ENCODE measurements around the gene TMEM255A. TPM values are rescaled to one million over a fixed set of nuclear protein-coding genes. Genes with fewer than 3 reads are reported as not detected.

The TMEM255A gene
- polyA plus RNA-seq, 1 of the 3 experiments (the other 2 are of a cell fraction), result 0.08 TPM

Other genes with a start within 250 kb of the TMEM255A start
- not detected in 2 replicates for gene RHOXF2B, start 233.8 kb downstream of the TMEM255A start, polyA plus RNA-seq (2012; rRNA removed)
- gene RHOXF1, start 195.5 kb downstream of the TMEM255A start, polyA plus RNA-seq (2012; rRNA removed), result 0.07 TPM in 1 of 2 replicates, not detected in the other
- gene RHOXF2, start 152.8 kb downstream of the TMEM255A start, polyA plus RNA-seq (2012; rRNA removed), result not detected in 2 replicates
- 1.2 and 1.5 TPM in 2 replicates for gene ZBTB33, start 60.6 kb downstream of the TMEM255A start, polyA plus RNA-seq (2012; rRNA removed)
- gene ATP1B4, start 50.6 kb upstream of the TMEM255A start, polyA plus RNA-seq (2012; rRNA removed), result not detected in 2 replicates
- gene LAMP2, start 157.8 kb upstream of the TMEM255A start, polyA plus RNA-seq (2012; rRNA removed), result 108 and 141 TPM in 2 replicates
- 24.1 and 42.6 TPM in 2 replicates for gene CUL4B, start 249.5 kb upstream of the TMEM255A start, polyA plus RNA-seq (2012; rRNA removed)